Neural cell (in vitro differentiated cells): ENCODE measurements around the gene SIX4.

Experiments
- CTCF ChIP-seq: fragments of 450-650 bp; IDR thresholded peaks from 2 replicates; pipeline ENCODE4 v1.5.1; 2014; ENCODE audit warnings: antibody characterized with exemption, mild to moderate bottlenecking, moderate library complexity; ENCODE audit not compliant: poor library complexity, severe bottlenecking
- EZH2 ChIP-seq: fragments of 200-600, 300-800 bp; shearing (Covaris generic), sonication (generic); IDR thresholded peaks from 2 replicates; pipeline ENCODE4 v1.6.1; 2014; ENCODE audit warnings: antibody characterized with exemption, low read length, borderline replicate concordance, mild to moderate bottlenecking; ENCODE audit not compliant: insufficient read depth, poor library complexity, severe bottlenecking
- MXI1 ChIP-seq: fragments of 450-650 bp; conservative IDR thresholded peaks from 2 replicates; pipeline ENCODE4 v1.6.1; 2014; ENCODE audit warnings: antibody characterized with exemption, mild to moderate bottlenecking; ENCODE audit not compliant: poor library complexity, severe bottlenecking
- POLR2AphosphoS5 ChIP-seq: IDR thresholded peaks from 2 replicates; pipeline ENCODE4 v1.6.1; 2012
- REST ChIP-seq: IDR thresholded peaks from 2 replicates; pipeline ENCODE4 v1.6.1; 2012; ENCODE audit warnings: borderline replicate concordance
- SMC3 ChIP-seq: fragments of 450-650 bp; conservative IDR thresholded peaks from 2 replicates; pipeline ENCODE4 v1.6.1; 2014; ENCODE audit warnings: antibody characterized with exemption, mild to moderate bottlenecking, moderate library complexity; ENCODE audit not compliant: poor library complexity

GRCh38 chr14:60758885-60759284, 34.7 kb upstream of the SIX4 start:
- TF ChIP-seq SMC3 (no peak), CTCF (no peak), MXI1 (no peak), EZH2 (no peak), POLR2AphosphoS5 (no peak), REST (no peak)
